ENCODE data around the gene FARP1.

FARP1 gene

GRCh38 chr13:98335721-98336120 lies 192.8 kb downstream of the FARP1 start:
- no peak for DNase-seq (ENCODE audit: low spot score)

- DNase-seq (ENCODE audit: low spot score) = no peak
Measured at GRCh38 chr13:98338310-98338709, 195.4 kb downstream of the FARP1 start.

- DNase-seq (ENCODE audit: low spot score) = no peak
Measured at GRCh38 chr13:98339684-98340425, 197.0 kb downstream of the FARP1 start.

- no peak for DNase-seq (ENCODE audit: low spot score)
Measured at GRCh38 chr13:98342953-98343352, 200.1 kb downstream of the FARP1 start.

- DNase-seq (ENCODE audit: low spot score) = no peak
Measured at GRCh38 chr13:98343461-98343860, 200.6 kb downstream of the FARP1 start.

DNA sequence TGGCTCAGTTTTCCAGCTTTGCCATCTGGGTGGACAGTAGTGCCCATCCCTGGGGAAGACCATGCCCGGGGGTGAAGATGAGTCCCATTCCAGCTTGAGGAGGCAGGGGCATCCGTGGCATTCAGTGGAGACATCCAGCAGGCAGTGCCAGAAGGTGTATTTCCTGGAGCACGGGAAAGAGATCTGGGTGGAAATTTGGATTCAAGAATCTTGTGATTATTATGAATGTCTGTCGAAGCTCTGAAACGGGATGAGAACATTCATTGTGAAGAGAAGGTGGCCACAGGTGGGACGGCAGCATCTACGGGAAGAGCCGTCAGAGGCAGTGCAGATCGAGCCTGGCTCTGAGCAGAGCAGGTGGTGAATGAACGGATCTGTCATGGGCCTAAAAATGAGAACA lies 201.5 kb downstream of the FARP1 start:
- DNase-seq (ENCODE audit: low spot score) = no peak

DNA sequence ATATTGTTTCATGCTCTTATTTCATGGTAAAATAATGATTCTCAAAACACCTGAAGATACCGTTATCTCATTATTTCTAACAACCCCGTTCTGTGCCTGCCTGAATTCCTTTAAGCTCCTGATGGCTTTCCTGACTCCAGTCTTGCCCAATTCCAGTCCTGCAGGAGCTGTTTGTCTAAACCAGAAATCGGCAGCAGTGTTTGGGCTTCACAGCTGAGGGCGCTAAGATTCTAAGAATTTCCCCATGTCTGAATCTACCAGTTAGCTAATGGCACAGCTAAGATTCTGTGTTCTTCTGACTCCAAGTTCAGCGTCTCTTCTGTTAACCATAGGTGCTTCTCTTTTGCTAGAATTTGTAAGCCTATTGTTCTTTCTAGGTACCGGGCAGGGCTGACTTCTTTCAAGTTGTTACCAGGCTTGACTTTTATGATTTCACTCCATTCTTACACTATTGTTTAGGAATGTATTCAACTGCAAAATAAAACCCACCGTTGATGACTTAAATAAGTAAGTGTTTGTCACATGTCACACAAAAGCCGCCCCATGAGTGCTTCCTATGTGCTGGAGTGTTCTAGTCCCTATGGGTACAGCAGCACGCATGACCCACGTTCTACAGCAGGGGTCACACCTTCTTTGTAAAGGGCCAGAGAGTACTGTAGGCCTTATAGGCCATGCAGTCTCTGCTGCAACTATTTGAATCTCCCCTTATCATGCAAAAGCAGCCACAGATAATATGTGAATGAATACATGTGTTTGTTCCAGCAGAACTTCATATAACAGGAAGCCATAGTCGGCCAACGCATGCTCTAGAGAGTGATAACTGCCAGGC lies 202.4 kb downstream of the FARP1 start:
- no peak for DNase-seq (ENCODE audit: low spot score)

DNA sequence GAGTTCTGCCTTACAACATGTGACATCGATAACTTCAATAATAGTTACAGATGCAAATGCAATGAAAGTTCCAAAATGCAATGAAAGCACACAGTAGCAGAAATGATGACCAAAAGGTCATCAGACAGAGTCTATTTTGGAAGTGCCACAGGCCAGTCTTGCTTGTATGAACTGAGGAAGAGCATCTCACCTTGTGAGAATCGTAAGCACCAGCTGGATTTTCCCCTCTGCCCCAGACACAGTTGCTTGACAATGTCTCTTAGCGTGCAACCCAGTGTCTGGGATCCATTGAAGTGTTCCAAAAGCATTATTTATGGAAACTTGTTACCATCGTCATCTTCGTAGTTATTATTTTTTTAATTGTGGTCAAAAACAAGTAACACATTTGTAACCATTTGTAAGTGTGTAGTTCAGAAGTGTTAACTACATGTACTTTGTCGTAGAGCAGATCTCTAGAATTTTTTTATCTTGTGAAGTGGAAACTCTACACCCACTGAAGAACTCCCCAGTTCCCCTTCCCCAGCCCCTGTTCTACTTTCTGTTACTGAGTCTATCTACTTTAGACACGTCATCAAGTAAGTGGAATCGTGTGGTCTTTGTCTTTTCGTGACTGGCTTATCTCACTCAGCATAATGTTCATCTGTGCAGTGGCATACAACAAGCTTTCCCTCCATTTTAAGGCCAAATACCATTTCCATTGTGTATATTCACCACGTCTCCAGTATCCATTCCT lies 204.2 kb downstream of the FARP1 start:
- no peak for DNase-seq (ENCODE audit: low spot score)

GRCh38 chr13:98347756-98348155 lies 204.9 kb downstream of the FARP1 start:
- DNase-seq (ENCODE audit: low spot score) = no peak

GRCh38 chr13:98348466-98349200 lies 205.7 kb downstream of the FARP1 start:
- DNase-seq (ENCODE audit: low spot score) = no peak

DNA sequence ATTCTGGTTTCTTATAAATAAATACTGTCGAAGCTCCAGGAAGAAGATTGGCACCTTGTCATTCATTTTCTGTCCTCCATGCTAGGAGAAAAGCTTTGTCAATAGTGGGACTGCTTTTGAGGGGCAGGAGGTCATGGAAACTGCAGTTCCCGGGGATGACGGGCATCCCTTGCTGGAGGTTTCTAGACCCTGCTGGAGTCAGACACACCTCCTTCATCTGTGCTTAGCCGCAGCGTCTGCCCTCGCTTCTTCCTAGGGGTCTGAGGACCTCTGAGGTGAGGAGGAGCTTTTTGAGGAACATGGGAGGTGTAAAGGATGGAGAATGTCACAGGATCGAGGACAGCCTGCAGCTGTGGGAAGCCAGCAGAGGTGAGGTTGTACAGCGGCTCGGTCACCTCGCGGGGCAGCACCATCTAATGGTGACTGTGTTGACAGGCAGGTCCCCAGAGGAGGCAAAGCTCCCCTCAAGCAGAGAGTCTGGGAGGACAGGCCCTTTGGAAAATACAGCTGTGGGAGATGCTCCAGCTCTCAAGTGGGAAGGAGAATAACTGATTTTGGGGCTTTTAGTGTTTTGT lies 206.9 kb downstream of the FARP1 start:
- DNase-seq (ENCODE audit: low spot score) = peak; percentile 9

DNA sequence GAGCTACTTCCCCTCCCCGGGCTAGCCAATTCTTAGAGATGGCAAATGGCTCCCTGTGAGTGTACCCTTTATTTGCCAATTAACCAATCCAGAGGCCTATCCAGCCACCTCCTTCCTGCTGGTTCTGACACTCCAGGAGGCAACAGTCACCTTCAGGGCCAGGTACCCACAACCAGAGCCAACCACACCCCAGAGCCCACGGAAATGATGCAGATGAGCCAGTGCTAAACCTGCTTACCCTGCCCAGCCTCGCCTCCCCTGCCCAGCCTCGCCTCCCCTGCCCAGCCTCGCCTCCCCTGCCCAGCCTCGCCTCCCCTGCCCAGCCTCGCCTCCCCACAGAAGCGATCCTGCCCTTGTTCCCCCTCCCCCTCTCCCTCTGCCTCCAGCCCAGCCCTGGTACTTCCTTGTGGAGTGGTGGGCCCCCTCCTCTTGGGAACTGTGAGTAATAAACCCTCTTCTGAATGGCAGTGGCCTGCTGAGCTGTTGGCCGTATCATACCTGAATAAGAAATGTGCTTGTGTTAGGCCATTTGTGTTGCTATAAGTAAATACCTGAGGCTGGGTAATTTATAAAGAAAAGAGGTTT lies 207.9 kb downstream of the FARP1 start:
- no peak for DNase-seq (ENCODE audit: low spot score)

- DNase-seq (ENCODE audit: low spot score) = no peak
Measured at GRCh38 chr13:98351636-98352035, 208.7 kb downstream of the FARP1 start.

- no peak for DNase-seq (ENCODE audit: low spot score)
Measured at GRCh38 chr13:98352226-98352625, 209.3 kb downstream of the FARP1 start.

- no peak for DNase-seq (ENCODE audit: low spot score)
Measured at GRCh38 chr13:98353750-98354149, 210.9 kb downstream of the FARP1 start.

DNA sequence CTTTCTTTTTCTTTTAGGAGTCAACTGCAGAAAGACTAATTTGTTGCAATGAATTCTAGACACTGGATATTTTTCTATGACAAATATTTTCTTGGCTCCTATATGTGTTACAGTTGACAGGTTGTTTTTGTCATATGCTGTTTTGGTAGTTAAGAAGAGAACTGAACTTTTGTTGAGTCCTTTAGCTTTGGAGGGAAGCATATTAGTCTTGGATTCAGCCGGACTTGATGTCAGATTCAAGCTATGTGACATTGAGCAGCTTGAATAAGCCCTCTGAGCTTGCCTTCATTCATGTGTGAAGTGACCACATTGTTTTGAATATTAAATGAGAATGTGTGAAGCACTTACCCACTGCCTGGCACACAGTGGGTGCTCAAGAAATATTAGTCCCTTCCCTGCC lies 216.0 kb downstream of the FARP1 start:
- no peak for DNase-seq (ENCODE audit: low spot score)

DNA sequence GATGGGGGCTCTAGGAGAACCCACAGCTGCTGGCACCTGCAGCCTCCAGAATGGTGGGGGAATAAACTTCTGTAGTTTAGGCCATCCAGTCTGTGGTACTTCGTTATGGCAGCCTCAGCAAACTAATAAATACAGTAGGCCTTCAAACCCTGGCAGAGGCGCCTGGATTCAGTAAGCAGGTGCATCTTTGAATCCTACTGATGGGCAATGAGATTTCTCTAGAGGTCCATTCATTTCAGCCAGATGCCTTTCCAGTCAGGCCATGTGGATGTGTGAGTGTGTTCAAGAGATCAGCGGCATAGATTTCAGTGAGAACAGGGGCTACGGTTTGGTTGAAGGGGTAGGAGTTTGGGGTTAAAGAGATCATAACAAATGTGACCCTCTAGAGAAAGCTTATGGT lies 217.7 kb downstream of the FARP1 start:
- no peak for DNase-seq (ENCODE audit: low spot score)

DNA sequence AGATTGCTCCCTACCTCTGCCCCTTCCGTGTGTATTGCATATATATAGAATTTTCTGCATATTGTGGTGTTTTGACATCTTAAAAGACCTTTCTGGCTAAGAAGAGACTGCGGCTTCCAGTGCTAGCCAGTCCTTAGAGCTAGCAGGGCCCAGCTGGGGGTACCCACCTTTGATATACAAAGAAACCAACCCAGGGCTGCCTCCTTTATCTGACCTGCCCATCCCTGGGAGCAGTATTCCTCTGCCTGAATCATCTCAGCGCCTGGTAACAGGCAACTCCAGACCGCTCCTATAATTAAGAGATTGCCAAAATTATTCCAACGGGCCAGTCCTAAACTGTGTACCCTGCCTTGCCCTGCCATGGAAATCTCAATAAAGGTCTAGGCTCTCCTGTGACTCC lies 220.4 kb downstream of the FARP1 start:
- no peak for DNase-seq (ENCODE audit: low spot score)

DNA sequence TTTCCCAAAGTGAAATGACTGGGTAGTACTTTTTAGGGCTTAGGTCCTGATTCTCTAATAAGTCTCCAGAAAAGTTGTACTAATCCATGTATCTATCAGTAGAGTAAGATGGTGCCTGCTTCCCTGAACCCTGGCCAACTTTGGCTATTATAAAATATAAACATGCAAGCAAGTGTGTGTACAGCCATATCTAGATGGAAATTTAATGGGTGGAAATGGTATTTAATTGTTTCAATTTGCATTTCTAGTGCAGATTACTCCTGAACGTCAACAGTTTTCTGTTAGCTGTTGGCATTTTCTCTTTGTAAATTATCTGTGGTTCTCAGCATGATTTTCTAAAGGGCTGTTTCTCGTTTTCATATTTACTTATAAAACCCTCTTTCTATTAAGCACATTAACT lies 221.3 kb downstream of the FARP1 start:
- no peak for DNase-seq (ENCODE audit: low spot score)

GRCh38 chr13:98364647-98365046 lies 221.8 kb downstream of the FARP1 start:
- no peak for DNase-seq (ENCODE audit: low spot score)

GRCh38 chr13:98365302-98365701 lies 222.4 kb downstream of the FARP1 start:
- no peak for DNase-seq (ENCODE audit: low spot score)

Measured in HuH-7.5 (cell line).